NCI-H128 (cell line): ENCODE measurements around the gene WDR41.
"Not testable (repeated sequence)": the region's sequence is repeated elsewhere in the genome, so short reads cannot be mapped to it uniquely, and the experiment has no call there.

Source experiments
- DNase-seq: peaks from one replicate; lab custom pipeline; 2025; ENCODE audit not compliant: unreplicated experiment; lab: John Stamatoyannopoulos, UW

WDR41 gene

GRCh38 chr5:77491783-77492652, at the start of gene WDR41:
WDR41 (minus strand) TSS chr5:77492316; CDS start chr5:77492220, 96 bp downstream.
- peak; percentile 54 for DNase-seq

- no peak for DNase-seq
Measured at GRCh38 chr5:77531297-77531696, 39.2 kb upstream of the WDR41 start.

GRCh38 chr5:77518304-77518703, 26.2 kb upstream of the WDR41 start:
- DNase-seq = no peak

- DNase-seq = no peak
Measured at GRCh38 chr5:77514457-77514856, 22.3 kb upstream of the WDR41 start.

- no peak for DNase-seq
Measured at GRCh38 chr5:77513321-77513720, 21.2 kb upstream of the WDR41 start.

- DNase-seq = not testable (repeated sequence)
Measured at GRCh38 chr5:77501132-77501531, 9.0 kb upstream of the WDR41 start.

GRCh38 chr5:77499973-77500372, 7.9 kb upstream of the WDR41 start:
- DNase-seq = no peak

GRCh38 chr5:77499441-77499840, 7.3 kb upstream of the WDR41 start:
- no peak for DNase-seq

- DNase-seq = no peak
Measured at GRCh38 chr5:77498952-77499351, 6.8 kb upstream of the WDR41 start.

- DNase-seq = no peak
Measured at GRCh38 chr5:77494935-77495334, 2.8 kb upstream of the WDR41 start.

GRCh38 chr5:77492653-77493000, 511 bp upstream of the WDR41 start:
- no peak for DNase-seq

- not testable (repeated sequence) for DNase-seq
Measured at GRCh38 chr5:77490741-77491344, 1.3 kb downstream of the WDR41 start.

GRCh38 chr5:77486344-77486962, 5.7 kb downstream of the WDR41 start:
- DNase-seq = no peak

- DNase-seq = no peak
Measured at GRCh38 chr5:77483682-77484081, 8.4 kb downstream of the WDR41 start.

GRCh38 chr5:77475041-77475440, 17.1 kb downstream of the WDR41 start:
- DNase-seq = not testable (repeated sequence)

- not testable (repeated sequence) for DNase-seq
Measured at GRCh38 chr5:77468875-77469274, 23.2 kb downstream of the WDR41 start.

- DNase-seq = no peak
Measured at GRCh38 chr5:77463905-77464304, 28.2 kb downstream of the WDR41 start.

GRCh38 chr5:77461287-77461686, 30.8 kb downstream of the WDR41 start:
- DNase-seq = no peak

GRCh38 chr5:77454123-77454522, 38.0 kb downstream of the WDR41 start:
- DNase-seq = no peak

GRCh38 chr5:77452351-77452750, 39.8 kb downstream of the WDR41 start:
- no peak for DNase-seq

GRCh38 chr5:77449981-77450380, 42.1 kb downstream of the WDR41 start:
- no peak for DNase-seq

GRCh38 chr5:77449277-77449676, 42.8 kb downstream of the WDR41 start:
- no peak for DNase-seq
